Kidney tubule cell (primary cell): ENCODE measurements around the gene FAM185A.
"Not testable (repeated sequence)": the region's sequence is repeated elsewhere in the genome, so short reads cannot be mapped to it uniquely, and the experiment has no call there.

ENCODE experiments used
- DNase-seq: peaks from one replicate; pipeline ENCODE4 v3.0.0-alpha.2; 2018; ENCODE audit warnings: low spot score

Gene FAM185A

GRCh38 chr7:102748605-102749444 is at the start of gene FAM185A:
TSS of gene FAM185A (plus strand) at chr7:102748999. CDS start at chr7:102749208, 209 bp downstream.
- peak; percentile 100 for DNase-seq

- not testable (repeated sequence) for DNase-seq
Measured at GRCh38 chr7:102713011-102713690, 35.6 kb upstream of the FAM185A start.

DNA sequence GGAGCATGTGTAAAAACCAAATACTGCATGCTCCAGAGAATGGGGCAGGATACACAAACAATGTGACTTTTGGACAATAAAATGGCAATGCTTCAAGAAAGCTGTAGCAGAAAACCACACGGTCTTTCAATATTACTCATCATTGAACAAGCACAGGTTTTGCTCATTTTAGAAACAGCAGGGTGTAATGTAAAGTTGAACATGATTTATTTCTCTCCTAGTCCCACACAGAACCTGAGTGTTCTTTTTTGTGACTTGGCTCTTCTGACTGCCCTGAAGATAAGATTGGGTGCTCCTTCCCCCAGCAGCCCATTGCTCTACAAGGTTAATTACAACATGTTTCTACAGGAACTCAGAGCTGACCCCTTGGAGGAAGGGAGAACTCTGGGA is 35.1 kb upstream of the FAM185A start:
- DNase-seq: not testable (repeated sequence)

- DNase-seq: not testable (repeated sequence)
Measured at GRCh38 chr7:102714774-102715522, 33.9 kb upstream of the FAM185A start.

- DNase-seq: not testable (repeated sequence)
Measured at GRCh38 chr7:102715718-102716117, 33.1 kb upstream of the FAM185A start.

GRCh38 chr7:102718491-102718890 is 30.3 kb upstream of the FAM185A start:
- not testable (repeated sequence) for DNase-seq

GRCh38 chr7:102726170-102726569 is 22.6 kb upstream of the FAM185A start:
- DNase-seq: not testable (repeated sequence)

- not testable (repeated sequence) for DNase-seq
Measured at GRCh38 chr7:102729670-102730069, 19.1 kb upstream of the FAM185A start.

- DNase-seq: not testable (repeated sequence)
Measured at GRCh38 chr7:102730431-102730830, 18.4 kb upstream of the FAM185A start.

GRCh38 chr7:102742002-102742771 is 6.6 kb upstream of the FAM185A start:
- DNase-seq: not testable (repeated sequence)

DNA sequence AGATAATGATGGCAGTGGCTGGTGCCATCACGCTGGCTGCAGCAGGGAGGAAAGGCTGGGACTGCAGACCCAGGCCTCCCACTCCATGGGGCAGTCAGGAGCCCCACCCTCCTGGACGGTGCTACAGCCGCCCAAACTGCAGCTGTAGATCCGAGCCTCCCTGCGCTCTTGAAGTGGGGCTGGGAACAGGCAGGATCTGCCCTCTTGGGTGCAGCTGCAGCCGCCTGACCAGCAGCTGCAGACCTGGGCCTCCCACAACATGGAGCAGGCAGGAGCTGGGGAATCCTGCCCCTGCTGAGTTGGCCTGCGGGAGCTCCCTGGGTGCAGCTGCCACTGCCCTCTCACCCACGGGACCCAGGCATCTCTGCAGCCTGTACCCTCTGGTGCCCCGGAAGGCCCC is 4.9 kb upstream of the FAM185A start:
- not testable (repeated sequence) for DNase-seq

DNA sequence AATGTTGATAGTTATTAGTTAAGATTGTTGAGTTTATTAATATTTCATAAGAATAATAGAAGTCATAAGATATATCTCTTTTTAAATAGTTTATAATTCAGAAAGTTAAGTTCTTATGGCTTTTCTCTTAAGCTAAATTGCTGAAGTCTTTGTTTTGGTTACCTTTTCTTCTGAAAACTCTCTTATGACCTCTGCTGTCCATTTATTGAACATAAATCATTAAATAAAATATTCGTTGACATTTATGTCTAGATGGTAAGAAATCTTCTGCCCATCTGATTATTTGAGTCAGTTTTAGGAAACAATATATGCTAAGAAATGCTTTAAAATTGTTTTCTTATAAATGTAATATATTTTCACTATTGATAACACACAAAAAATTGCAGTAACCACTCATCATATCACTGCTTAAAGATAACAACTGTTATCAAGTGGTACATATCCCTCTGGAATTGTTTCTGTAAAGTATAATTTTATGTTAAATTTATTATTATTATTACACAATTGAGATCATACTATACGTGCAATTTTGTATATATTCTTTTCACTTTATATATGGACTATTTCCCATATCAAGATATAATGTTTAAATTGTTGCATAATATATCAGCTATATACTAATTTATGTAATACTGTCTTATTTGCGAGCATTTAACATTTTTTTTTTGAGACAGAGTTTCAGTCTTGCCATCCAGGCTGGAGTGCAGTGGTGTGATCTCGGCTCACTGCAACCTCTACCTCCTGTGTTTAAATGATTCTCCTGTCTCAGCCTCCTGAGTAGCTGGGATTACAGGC is 3.1 kb upstream of the FAM185A start:
- peak; percentile 5 for DNase-seq

GRCh38 chr7:102749445-102749786 is 617 bp downstream of the FAM185A start:
- not testable (repeated sequence) for DNase-seq

DNA sequence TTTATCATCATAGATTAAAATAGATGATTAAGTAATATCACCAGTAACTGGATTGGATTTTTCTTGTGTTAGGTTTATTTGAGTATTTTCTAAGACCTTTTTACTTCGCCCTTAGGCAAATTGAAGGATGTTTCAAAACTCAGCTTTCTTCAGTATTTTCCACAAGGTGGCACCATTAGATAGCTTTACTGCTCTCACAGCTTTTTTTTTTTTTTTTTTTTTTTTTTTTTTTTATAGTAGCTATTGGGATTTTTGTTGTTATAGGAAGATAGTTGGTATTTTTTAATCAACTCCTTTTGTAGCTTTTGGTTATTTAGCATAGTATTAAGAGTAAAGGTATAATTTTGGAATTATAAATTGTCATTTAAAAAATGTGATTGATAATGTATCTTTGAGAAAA is 9.4 kb downstream of the FAM185A start:
- peak; percentile 1 for DNase-seq

GRCh38 chr7:102759934-102760333 is 11.1 kb downstream of the FAM185A start:
- not testable (repeated sequence) for DNase-seq

GRCh38 chr7:102761234-102761633 is 12.4 kb downstream of the FAM185A start:
- not testable (repeated sequence) for DNase-seq

GRCh38 chr7:102763295-102763905 is 14.6 kb downstream of the FAM185A start:
- not testable (repeated sequence) for DNase-seq

DNA sequence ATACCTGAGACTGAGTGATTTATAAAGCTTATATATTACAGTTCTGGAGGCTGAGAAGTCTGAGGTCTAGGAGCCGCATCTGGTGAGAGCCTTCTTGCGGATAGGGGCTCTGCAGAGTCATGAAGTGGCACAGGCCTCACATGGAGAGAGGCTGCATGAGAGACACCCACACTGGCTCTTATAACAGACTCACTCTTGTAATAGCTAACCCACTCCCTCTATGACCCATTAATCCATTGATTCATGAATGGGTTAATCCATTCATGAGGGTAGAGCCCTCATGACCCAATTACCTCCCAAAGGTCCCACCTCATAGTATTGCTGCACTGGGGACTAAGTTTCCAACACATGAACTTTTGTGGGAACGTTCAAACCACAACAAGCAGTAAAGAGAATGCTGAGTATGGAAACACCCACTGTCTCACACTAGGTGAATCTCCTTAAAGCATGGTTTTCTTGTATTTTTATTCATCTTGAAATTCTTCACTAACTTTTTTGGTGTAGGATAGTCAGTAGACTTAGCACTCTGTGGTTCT is 20.9 kb downstream of the FAM185A start:
- DNase-seq: not testable (repeated sequence)

GRCh38 chr7:102770467-102770866 is 21.7 kb downstream of the FAM185A start:
- not testable (repeated sequence) for DNase-seq

- not testable (repeated sequence) for DNase-seq
Measured at GRCh38 chr7:102776217-102776616, 27.4 kb downstream of the FAM185A start.
